M059J (cell line): ENCODE data around the gene HSPA6. TPM values are rescaled to one million over a fixed set of nuclear protein-coding genes. Genes with fewer than 3 reads are reported as not detected.
"Not testable (repeated sequence)": the region's sequence is repeated elsewhere in the genome, so short reads cannot be mapped to it uniquely, and the experiment has no call there.

ENCODE experiments used
- DNase-seq: peaks from one replicate; pipeline ENCODE4 v3.0.0-alpha.2; 2012; ENCODE audit warnings: low read depth
- total RNA-seq: library from RNA; depleted of rRNA; stranded (reverse); fragments of >200 nt; shearing (Covaris generic); gene quantifications from 2 replicates; pipeline ENCODE4 v1.2.3, GENCODE V29; 2014; rRNA removed

The HSPA6 gene
- total RNA-seq, 1 experiment from 2014 or later = 0.44 TPM

DNA sequence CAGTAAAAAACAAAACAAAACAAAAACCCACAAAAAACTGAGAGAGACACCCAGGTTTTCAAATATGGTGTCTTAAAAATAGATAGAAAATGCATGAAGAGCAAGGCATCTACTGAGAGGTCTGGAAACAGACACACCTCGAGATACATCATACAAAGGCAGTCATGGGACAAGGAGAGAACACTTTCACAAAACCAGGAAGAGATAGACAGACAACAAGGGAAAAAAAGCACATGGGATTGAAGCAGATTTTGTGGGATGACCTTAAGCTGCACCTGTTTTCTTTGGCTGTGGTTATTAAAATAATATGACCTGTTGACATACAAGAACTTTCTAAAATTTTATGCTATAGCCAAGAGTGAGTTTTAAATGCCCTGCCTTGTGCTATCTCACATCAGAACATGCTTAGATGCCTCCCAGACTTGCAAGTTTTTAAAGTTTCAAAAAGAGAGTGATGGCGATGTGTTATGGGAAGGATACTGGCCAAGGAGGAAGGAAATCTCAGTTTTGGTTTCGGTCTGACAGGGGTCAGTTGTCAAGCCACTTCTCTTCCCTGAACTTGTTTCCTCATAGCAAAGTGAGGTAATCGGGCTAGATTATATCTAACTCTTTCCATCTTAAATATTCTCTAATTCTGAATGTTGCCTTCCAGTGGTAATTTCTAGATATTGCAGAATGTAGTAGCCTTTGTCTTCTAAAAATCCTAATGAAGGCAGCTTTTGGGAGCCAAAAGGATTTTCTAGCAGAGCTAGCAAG, 36.8 kb downstream of the HSPA6 start:
- DNase-seq = peak; percentile 47

DNA sequence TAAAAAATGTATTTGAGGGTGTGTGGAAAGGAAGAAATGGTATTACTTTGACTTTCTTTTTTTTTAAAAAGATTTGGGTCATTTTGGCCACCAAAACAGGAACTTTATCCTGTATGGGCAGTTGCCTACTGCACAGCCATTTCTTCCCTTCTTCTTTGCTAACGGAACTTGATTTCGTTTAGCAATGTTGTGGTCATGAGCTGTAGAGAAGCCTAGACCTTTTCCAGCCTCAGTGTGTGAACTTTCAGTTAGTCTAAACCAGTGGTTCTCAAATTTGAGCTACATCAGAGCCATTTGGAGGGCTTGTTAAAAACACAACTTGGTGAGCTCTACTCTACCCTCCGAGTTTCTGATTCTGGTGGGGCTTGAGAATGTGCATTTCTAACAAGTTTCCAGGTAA, 38.1 kb downstream of the HSPA6 start:
- not testable (repeated sequence) for DNase-seq

DNA sequence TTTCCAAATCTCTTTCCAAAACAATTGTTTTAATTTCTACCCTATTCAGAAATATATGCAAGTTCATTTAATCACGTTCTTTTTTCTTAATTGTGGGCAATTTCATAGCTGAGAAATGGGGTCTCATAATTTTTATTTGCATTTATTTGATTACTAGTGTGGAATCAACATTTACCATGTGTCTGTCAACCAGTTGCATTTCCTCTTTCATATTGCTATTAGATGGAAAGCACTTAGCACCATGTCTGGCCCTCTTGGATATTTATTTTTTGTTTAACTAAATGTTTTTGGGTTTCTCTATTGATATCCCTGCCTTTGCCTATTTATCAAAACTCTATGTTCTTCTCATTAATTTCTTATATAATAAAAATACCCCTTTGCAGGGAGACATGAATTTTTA, 39.2 kb downstream of the HSPA6 start:
- not testable (repeated sequence) for DNase-seq

DNA sequence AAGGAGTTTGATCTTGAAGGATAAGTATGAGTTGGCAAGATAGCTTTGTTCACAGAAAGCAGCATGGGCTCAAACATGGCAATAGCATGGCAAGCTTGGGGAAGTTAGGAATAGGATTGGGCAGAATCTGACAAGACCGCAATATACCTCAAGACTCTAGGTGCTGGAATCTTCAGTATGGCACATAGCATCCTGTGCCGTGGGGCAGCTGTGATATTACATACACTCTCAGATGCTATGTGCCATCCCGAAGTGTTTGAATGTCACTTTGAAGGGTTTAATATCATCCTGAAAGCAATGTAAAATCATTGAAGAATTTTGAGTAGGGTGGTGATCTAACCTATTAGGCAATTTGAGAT, 42.2 kb downstream of the HSPA6 start:
- not testable (repeated sequence) for DNase-seq

DNA sequence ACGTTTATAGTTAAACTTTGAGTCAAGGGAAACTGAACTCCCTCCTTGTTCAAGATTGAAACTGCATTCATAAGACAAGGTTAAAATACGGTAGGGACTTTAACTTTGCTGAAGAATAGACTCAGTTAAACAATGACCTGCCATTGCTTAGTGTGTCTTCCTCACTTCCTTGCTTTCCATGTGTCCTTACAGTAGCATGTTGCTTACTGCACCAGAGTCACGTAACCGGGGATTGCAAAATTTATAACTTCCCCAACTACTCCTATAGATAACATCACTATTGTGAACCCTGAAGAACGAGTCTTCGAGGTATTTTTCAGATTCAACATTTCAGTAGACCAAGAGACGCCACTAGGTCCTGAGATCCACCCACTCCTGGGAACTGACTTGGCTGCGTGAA, 47.4 kb downstream of the HSPA6 start:
- DNase-seq = not testable (repeated sequence)

Other genes with a start within 250 kb of the HSPA6 start
- gene MPZ, start 214.6 kb upstream of the HSPA6 start, total RNA-seq = 0.62 and 0.89 TPM in 2 replicates
- gene SDHC, start 210.2 kb upstream of the HSPA6 start, total RNA-seq = 19.2 and 44.2 TPM in 2 replicates
- not detected in 2 replicates for gene CFAP126, start 156.7 kb upstream of the HSPA6 start, total RNA-seq
- 6.6 and 7.8 TPM in 2 replicates for gene FCGR2A, start 19.1 kb upstream of the HSPA6 start, total RNA-seq
- not detected in 2 replicates for gene FCGR3A, start 25.3 kb downstream of the HSPA6 start, total RNA-seq
- gene FCGR3B, start 106.6 kb downstream of the HSPA6 start, total RNA-seq = 1.0 TPM in 1 of 2 replicates, not detected in the other
- gene FCGR2B, start 138.6 kb downstream of the HSPA6 start, total RNA-seq = not detected in 2 replicates
- 1.9 and 2.0 TPM in 2 replicates for gene FCRLA, start 182.7 kb downstream of the HSPA6 start, total RNA-seq
- 2.7 and 3.2 TPM in 2 replicates for gene FCRLB, start 197.0 kb downstream of the HSPA6 start, total RNA-seq
- gene DUSP12, start 225.2 kb downstream of the HSPA6 start, total RNA-seq = 39.9 and 44.5 TPM in 2 replicates
- gene ATF6, start 241.8 kb downstream of the HSPA6 start, total RNA-seq = 37.9 and 38.8 TPM in 2 replicates